AG10803 (cell line): Measurements from ENCODE around the gene PAK1IP1.
"Not testable (repeated sequence)": the region's sequence is repeated elsewhere in the genome, so short reads cannot be mapped to it uniquely, and the experiment has no call there.

Experiments
- DNase-seq: peaks from one replicate; pipeline ENCODE4 v3.0.0; 2010; ENCODE audit warnings: low read depth
- H3K4me3 ChIP-seq: 2 replicates; pipeline ENCODE4 v1.5.1; 2011; ENCODE audit warnings: mild to moderate bottlenecking, low read length, control low read depth
- CTCF ChIP-seq: conservative IDR thresholded peaks from 2 replicates; pipeline ENCODE4 v1.5.1; 2011; ENCODE audit warnings: mild to moderate bottlenecking, low read length, control low read depth, inconsistent platforms

The PAK1IP1 gene

GRCh38 chr6:10746915-10747250, 52.1 kb downstream of the PAK1IP1 start:
- no peak for TF ChIP-seq CTCF
- peak overlapping the region; percentile 93 for H3K4me3 ChIP-seq
- peak; percentile 11 for DNase-seq

- H3K4me3 ChIP-seq = peak within 1 kb of the TSS; percentile 93
- peak; percentile 93 for DNase-seq
- no peak for TF ChIP-seq CTCF
Measured at GRCh38 chr6:10747251-10747972, 52.6 kb downstream of the PAK1IP1 start, which contains the start of gene TMEM14B. Gene TMEM14B, plus strand, starts transcription at chr6:10747805. Its CDS starts 1,441 bp downstream, at chr6:10749246.

GRCh38 chr6:10749734-10750133, 55.0 kb downstream of the PAK1IP1 start:
- no peak for TF ChIP-seq CTCF
- no peak overlapping the region for H3K4me3 ChIP-seq
- DNase-seq = no peak

DNA sequence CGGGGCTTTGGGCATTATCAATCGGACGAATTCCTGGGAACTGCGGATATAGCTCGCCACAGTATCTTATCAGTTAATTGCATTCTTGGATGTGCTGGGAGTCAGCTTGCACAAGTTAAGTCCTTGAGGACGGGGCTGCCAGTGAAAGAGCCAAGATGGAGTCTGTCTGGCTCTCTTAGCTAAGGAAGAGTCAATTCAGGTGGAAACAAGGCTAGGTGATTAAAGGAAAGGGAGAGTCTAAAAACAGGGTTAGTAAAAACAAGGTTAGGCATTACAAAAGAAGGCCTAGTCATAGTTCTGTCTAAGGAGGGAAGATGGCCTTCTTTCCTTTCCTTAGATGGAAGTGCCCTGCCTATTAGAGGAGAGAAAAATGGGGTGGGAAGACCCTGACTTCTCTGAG, 55.8 kb downstream of the PAK1IP1 start:
- DNase-seq = not testable (repeated sequence)

DNA sequence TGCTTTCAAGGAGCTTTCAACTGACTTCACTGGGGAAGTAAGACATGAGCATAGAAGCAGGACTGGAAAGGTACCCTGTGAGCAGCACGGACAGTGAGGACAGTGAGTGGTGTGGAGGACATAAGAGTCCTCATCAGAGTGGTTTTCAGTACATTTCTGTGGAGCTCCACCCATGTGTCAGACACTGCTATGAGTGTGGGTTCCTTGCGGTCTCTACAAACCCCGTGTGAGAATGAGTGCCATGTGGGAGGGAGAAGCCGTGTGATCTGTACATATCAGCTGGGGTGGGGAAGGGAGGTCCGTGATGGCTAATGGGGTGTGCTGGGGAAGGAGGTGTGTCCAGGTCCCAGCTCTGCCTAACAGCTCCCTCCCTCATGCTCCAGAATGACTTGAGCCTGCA, 57.0 kb downstream of the PAK1IP1 start:
- DNase-seq, H3K4me3 ChIP-seq: not testable (repeated sequence)

More for the DNA sequence above, 55.8 kb downstream of the PAK1IP1 start:
- not testable (repeated sequence) for H3K4me3 ChIP-seq

- DNase-seq = no peak
- H3K4me3 ChIP-seq = no peak overlapping the region
- TF ChIP-seq CTCF = no peak
Measured at GRCh38 chr6:10756085-10756484, 61.3 kb downstream of the PAK1IP1 start.
